ENCODE measurements around the gene RFNG.

RFNG gene

DNA sequence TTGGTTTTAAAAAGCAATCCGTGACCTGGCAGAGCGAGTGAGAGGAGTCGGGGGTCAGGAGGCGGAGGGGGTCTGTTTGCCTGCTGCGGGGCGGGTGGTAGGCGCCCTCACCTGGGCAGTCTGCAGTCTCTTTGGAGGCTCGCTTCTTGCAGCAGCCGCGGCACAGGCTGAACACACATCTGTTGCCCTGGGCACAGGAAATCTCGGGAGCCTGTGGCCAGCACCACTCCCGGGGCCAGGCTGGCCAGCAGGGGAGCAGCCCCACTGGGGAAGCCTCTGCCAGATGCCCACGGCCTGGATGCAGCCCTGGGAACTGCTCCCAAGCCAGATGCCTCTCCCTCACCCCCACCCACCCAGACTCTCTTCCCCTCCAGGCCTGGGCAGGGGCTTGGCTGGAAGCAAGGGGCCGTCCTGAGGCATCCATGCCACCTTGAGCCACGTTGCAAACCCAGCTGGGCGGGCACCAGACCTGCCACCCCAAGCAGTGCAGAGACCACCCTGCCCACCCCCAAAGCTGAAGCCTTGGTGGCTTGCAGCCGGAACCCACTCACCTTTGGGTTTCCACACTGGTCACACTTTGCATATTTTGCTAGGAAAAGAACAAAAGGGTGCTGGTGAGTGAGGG is 6.7 kb upstream of the RFNG start:
- no peak for DNase-seq (ENCODE audit: low read depth in 2 of 2)

DNA sequence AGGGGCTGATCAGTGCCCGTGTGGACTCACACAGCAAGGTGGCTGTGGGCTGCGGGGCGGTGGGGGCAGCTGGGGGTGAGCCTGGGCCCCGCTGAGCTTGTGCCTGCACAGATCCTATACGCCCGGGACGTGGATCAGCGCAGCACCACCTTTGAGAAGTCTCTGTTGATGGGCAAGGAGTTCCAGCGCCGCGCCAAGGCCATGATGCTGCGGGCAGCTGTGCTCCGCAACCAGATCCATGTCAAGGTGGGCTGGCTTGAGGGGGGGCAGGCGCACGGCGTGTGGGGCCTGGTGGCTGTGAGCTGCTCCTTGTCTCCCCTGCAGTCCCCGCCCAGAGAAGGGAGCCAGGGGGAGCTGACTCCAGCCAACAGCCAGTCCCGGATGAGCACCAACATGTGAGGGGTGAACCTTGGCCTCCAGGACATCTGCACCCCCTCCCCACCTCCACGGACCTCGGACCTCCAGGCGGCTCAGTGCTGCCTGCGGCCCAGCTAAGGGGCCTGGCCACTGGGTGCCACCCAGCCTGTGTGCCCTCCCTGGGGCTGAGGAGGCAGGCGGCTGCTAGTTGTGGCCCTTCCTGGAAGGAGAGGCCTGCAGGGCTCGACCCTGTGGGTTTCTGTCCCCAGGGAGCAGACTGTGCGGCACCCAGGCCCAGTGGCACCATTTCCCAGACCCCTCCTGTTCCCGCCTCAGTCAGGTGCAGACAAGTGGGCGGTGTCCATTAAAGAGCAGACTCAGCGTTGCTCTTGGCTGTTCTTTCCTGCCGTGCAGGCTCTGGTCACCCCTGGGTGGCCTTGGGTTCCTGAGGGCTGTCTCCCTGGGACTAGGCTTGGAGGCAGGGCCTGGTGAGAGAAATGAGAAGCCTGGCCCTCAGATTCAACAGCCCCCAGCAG is 5.4 kb upstream of the RFNG start:
- no peak for DNase-seq (ENCODE audit: low read depth in 2 of 2)

DNA sequence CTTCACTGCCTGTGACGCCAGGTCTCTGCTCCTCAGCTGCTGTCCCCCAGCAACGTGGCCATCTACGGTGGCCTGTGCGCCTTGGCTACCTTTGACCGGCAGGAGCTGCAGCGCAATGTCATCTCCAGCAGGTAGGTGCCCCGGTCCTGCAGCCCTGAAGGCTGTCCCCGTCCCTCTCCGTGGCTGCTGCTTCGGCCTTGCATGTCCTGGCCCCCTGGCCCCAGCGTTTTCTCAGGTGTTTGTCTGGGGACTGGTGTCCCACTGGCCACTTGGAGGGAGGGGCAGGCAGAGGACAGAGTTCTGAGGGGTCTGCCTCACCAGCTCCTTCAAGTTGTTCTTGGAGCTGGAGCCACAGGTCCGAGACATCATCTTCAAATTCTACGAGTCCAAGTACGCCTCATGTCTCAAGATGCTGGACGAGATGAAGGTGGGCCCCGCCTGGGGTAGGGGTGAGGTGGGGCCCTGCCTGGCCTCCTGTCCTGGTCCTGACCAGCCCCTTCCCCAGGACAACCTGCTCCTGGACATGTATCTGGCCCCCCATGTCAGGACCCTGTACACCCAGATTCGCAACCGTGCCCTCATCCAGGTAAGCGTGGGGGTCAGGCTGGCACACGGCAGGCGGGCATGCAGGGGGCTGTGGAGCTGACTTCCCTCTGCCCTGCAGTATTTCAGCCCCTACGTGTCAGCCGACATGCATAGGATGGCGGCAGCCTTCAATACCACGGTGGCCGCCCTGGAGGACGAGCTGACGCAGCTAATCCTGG is 4.5 kb upstream of the RFNG start:
- DNase-seq (ENCODE audit: low read depth in 2 of 2): no peak

DNA sequence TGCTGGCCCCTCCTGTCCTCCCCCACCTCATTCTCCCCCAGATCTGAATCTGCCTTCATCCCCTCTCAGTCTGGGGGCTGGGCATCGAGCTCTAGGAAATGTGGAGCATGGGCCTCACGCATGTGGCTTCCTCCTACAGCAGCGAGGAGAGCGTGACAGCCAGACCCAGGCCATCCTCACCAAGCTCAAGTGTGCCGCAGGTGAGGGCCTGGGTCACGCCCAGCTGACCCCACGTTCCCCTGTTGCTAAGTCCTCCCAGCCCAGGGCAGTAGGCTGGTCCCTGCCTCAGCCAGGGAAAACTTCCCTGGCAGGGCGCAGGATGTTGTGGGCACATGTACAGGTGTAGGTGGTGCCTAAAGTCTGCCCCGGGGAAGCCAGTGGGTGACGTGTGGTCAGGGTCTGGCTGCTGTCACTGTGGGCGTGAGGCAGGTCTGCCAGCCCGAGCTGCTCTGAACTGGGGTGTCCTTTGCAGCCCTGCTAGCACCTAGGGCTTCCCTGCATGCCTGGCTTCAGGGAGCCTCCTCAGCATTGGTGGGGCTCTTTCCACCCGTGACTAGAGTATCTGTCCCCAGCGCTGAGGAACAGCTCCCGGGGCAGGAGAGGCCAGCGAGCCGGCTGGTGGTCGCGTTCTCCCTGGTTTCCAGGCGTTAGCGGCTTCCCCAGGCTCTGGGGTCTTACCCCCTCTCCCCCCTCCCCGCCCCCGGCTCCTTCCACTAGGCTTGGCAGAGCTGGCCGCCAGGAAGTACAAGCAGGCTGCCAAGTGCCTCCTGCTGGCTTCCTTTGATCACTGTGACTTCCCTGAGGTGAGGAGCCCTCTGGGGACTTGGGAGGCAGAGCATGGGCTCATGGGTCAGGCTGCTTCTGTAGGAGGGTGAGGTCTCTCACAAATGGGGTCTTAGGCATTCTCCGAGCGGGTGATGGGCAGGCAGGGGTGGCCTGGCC is 3.7 kb upstream of the RFNG start:
- DNase-seq (ENCODE audit: low read depth in 2 of 2): no peak

DNA sequence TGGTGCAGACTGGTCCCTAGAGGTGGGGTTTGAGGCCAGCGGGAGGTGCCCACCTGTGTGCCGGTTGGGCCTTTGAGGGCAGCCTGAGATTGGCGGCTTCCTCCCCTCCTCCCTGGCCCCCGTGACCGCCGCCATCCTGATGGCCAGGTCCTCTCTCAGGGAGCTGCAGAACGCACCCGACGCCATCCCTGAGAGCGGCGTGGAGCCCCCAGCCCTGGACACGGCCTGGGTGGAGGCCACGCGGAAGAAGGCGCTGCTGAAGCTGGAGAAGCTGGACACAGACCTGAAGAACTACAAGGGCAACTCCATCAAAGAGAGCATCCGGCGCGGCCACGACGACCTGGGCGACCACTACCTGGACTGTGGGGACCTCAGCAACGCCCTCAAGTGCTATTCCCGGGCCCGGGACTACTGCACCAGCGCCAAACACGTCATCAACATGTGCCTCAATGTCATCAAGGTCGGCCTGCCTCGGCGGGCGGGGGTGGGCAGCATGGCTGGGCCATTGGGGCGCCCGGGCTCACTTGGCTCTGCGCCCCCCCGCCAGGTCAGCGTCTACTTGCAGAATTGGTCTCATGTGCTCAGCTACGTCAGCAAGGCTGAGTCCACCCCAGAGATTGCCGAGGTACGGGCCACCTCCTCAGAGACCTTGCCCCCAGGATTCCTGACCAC is 2.9 kb upstream of the RFNG start:
- no peak for DNase-seq (ENCODE audit: low read depth in 2 of 2)

DNA sequence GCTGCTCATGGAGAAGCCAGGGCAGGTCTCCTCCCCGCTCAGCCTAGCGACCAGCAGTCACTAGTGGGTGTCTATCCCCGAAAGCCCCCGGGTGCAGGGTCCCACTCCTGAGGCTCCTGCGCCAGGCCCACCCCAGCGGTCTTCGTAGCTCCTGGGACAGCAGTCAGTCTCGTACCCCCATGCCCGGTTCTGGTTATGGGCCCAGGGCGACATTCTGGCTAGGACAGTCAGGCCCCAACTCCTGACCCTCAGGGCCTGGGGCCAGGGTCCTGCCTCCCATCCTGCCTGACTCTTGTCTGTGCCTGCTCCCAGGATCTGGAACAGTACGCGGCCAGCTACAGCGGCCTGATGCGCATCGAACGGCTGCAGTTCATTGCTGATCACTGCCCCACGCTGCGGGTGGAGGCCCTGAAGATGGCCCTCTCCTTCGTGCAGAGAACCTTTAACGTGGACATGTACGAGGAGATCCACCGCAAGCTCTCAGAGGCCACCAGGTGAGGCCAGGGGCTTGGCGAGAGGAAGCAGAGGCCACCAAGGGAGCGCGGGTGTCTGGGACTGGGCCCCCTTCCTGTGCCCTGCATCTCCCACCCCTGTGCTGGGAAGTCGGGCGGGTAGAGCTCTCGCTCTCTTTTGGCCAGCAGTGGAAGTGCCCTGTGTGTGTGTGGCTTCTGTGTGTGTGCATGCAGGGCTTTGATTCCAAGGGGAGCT is 2.1 kb upstream of the RFNG start:
- DNase-seq (ENCODE audit: low read depth in 2 of 2): no peak

DNA sequence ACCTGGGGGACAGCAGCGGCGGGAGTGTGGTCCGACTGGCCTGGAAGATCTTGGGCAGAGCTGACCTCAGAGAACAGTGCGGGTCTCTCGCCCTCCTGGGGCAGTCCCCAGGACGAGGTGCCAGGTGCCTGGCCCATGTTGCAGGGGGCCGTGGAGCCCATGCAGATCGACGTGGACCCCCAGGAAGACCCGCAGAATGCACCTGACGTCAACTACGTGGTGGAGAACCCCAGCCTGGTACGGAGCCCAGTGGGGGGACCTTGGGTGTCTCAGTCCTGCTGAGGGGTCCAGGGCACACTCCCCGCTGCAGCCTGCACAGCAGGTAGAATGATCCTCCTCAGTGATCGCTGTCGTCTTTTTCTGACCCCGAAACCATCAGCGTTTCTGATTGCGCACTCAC is 1.5 kb upstream of the RFNG start:
- no peak for DNase-seq (ENCODE audit: low read depth in 2 of 2)

DNA sequence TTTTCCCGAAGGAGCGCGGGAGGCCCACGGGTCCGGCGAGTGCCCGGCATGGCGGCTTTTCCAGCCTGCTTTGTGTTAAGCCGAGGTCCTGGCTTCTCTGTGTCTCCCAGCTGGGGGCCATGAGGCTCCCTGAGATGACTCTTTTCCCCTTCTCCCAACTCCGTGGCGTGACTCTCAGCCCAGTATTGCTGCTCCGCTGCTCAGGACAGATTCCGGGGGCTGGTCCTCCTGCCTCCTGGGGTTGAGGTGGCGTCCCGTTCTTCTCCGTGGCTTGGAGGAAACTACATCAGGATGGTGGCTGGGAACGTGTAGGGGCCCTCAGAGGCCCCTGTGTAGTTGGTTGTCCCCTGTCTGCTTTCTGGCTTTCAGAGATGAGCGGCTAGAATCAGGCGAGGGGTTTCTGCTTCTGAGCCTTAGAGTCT is 1.0 kb upstream of the RFNG start:
- no peak for DNase-seq (ENCODE audit: low read depth in 2 of 2)

DNA sequence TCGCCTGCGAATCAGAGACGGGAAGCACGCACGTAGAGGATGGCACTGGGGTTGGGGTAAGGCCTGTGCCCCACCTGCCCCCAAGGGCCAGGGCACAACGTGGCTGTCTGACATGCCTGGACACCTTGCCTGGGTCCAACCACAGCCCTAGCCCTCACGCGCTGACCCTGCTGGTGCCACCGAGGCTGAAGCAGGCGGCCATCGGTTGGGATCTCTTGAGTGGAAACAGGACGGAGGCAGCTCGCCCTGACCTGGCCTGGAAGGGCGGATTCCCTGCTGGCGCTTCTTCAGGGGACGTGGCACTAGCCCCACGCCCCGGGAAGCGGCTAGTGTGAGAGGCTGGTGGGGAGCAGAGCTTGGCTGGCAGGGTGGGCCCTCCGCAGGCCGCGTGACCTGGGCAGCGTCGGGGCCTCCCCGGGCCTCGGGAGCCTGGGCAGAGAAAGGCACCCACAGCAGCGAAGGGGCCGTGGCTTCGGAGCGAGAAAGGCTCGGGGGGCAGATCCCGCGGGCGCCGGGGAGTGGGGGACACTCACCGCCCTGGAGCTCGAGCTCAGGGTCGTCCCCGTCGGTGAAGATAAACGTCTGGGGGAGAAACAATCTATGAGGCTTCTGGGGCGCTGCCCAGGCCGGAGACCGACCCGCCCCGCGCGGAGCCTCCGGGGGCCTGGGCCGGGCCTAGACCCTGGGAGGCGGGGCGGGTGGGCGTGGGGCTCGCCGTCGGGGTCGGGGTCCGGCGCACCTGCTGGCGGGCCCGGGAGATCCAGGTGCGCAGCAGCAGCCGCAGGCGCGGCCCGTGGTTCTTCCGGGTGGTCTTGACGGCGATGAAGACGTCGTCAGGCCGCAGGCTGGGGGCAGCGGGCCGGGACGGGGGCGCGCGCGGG is 610 bp downstream of the RFNG start:
- DNase-seq (ENCODE audit: low read depth in 2 of 2): no peak

DNA sequence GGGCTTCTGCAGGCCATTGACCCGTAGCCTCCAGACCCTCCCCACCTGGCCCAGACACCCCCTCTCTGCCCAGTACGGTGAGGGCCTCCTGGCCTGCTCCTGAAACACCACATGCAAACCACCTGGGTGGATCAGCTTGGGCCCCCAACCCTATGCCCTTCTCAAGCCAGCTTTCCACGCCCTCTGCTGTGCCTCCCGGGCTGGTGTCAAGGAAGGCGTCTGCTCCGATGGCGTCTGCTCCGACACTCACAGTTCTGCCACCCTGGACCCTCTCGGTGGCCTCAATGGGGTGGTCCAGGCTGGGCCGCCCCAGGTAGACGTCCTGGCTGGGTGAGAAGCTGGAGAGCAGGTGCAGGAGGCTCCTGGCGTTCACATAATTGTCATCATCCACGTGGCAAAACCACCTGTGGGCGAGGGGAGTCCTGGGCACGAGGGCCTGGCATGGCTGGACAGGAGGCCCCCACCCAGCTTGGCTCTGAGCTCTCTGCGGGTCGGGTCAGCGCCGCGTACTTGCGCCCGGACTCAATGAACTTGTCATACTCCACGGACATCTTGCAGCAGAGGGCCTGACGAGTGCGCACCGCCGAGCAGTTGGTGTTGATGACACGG is 1.4 kb downstream of the RFNG start:
- no peak for DNase-seq (ENCODE audit: low read depth in 2 of 2)

DNA sequence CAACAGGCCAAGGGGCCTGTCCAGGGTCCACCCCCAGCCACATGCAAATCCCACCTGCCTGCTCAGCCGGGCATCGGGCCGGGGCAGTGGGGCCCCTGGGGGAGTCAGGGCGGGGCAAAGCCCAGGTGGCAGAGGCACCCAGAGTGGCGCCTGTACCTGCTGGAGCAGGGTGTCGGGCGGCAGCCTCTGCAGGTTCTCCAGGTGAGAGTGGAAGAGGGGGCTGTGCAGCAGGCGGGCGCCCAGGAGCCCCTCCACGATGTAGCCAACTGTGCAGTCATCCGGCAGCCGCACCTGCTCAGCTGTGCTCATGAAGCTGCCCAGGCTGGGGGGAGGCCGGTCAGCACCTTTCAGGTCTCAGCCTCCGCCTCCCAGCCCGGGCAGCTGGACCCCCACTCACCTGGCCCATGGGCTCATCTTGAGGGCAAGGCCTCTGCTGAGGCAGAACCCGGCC is 2.1 kb downstream of the RFNG start:
- DNase-seq (ENCODE audit: low read depth in 2 of 2): no peak

DNA sequence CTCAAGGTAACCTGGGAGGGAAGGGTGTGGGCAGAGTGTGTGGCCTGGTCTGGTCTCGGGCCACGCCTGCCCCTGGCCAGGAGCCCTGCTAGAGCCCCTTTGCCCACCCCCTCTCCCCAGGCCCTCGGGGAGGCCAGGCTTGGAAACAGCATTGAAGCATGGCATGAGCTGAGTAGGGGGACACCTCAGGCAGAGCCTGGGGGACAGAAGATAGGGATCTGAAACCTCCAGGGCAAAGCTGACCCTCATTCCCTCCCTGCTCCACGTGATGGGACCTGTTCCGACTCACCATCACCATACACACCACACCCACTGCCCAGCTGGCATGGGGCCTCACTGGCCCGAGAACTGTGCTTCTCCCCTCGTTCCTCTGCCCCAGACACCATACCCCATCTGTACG is 2.5 kb downstream of the RFNG start:
- no peak for DNase-seq (ENCODE audit: low read depth in 2 of 2)

DNA sequence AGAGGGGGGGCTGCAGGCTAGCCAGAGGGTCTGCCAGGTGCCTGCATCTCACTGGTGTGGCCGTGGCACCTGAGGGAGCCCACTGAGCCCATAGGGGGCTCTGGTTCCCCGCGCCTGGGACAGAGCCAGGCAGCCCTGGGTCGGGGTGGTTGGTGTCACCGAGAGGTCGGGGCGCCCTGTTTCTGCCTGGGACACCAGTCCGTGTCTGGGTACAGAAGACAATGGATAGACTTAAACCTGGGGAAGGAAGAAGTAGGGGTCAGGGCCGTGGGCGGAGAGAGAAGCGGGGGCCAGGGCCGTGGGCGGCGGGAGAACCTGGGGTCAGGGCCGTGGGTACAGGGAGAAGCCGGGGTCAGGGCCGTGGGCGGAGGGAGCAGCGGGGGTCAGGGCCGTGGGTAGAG is 3.0 kb downstream of the RFNG start:
- no peak for DNase-seq (ENCODE audit: low read depth in 2 of 2)

DNA sequence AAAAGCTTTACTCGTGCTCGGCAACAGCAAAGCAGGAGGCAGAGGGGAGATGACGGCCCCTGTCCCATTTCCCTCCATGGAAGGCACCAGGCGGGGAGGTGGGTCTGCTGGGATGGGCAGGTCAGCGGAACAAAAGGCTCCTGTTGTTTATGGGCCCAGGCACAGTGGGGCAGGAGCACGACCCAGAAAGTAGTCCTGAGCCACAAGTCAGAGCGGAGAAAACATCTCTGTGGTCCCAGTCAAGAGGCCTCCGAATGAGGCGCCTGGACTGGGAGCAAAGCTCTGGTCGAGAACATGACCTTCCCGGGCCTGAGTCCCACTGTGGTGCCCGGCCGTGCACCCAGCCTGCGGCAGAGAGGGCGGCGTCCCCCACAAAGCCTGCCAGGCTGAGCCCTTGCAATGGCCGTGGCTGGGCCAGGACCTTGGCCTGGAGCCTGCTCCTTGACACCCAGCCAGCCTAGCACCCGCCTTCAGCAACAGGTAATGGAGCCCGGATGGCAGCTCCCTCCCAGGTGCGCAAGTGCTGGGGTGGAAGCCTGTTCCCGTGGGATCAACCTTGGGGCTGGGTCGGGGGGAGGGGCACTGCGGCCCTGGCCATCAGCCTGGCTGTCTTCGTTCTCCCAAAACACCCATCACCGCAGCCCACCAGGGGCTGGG is 3.6 kb downstream of the RFNG start:
- no peak for DNase-seq (ENCODE audit: low read depth in 2 of 2)

DNA sequence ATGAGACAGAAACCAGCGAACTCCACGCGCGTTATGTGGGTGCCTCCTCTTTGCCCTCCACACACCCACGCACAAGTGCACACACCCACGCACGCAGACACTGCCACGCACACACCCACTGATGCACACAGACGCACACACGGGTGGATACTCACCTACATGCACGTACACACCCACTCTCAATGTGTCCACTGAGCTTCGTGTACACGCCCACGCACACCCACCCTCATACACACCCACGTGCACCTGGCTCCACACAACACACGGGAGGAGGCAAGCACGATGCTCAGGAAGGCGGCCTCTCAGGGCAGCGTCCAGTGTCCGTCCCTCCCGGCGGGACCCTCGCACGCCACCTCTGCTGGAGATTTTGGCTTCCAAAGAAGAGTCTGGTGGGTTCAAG is 4.2 kb downstream of the RFNG start:
- DNase-seq (ENCODE audit: low read depth in 2 of 2): no peak

DNA sequence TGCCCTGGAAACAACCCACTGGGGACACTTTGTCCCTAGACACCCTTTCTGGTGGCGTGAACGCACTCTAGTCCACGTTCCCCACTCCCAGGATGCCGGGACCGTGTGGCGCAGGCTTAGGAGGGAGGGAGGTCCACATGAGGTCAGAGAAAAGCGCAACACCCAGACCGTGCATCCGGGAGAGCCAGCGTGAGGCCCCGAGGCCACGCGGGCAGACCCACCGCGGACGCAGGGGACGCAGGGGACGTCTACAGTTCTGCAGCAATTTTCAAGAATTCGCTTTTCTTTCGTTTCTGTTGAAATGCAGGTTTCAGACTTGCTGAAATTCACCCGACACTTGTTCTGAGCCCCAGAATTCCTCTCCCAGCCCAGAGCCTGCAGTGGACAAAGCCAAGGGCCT is 4.7 kb downstream of the RFNG start:
- no peak for DNase-seq (ENCODE audit: low read depth in 2 of 2)

DNA sequence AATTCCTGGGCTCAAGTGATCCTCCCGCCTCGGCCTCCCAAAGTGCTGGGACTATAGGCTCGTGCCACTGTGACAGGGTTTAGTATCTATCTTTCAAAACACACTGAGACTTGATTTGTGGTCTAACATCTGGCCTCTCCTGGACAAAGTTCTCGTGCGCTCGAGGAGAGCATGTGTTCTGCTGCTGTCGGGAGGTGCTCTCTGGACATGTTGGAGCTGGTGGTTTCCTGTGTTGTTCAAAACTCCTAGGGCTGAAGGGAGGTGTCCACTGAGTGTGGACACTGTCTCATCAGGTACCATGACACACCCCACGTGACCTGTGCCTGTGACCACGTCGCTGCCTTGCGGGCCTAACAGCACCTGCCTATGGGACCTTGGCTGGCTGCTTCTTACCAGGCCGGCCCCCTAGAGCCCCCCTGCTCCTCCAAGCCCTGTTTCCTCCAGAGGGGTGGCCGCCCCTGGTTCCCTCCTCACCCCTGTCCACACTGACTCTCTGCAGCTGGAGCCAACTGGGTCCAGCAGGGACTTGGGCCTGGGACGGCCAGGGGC is 5.6 kb downstream of the RFNG start:
- no peak for DNase-seq (ENCODE audit: low read depth in 2 of 2)

DNA sequence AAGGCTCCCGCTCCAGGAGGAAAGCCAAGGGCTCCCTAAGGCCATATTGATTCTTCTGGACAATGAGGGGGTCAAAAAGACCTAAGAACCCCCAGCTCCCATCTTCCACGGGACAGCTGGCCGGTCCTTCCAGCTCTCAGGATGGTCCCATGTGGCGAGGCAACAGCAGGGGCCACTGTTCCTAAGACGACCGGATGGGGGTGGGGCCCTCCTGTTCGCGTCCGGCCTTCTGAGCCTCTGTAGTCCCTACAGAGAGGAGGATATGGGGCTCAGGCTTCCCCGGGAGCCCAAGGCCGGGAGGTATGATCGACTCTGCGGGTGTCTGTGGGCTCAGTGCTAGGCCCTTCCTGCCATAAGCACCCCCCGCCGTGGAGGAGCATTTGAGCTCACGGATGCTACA is 8.1 kb downstream of the RFNG start:
- no peak for DNase-seq (ENCODE audit: low read depth in 2 of 2)
